OCI-LY1 (cell line): ENCODE data around the gene PCSK2.

ENCODE experiments used
- EZH2 ChIP-seq: fragments of 200-600 bp; sonication (generic), shearing (Covaris generic); IDR thresholded peaks from 2 replicates; pipeline ENCODE4 v1.8.0; 2017; ENCODE audit warnings: borderline replicate concordance, mixed run types, mild to moderate bottlenecking, antibody characterized with exemption, low read length, moderate library complexity, mixed read lengths
- TF ChIP-seq, protein P1 (sequence below): fragments of 200-600 bp; sonication (generic), shearing (Covaris generic); IDR thresholded peaks from 2 replicates; pipeline ENCODE4 v1.5.1; 2017; ENCODE audit warnings: mild to moderate bottlenecking, antibody characterized with exemption, low read length, moderate library complexity, mixed read lengths

DNA sequence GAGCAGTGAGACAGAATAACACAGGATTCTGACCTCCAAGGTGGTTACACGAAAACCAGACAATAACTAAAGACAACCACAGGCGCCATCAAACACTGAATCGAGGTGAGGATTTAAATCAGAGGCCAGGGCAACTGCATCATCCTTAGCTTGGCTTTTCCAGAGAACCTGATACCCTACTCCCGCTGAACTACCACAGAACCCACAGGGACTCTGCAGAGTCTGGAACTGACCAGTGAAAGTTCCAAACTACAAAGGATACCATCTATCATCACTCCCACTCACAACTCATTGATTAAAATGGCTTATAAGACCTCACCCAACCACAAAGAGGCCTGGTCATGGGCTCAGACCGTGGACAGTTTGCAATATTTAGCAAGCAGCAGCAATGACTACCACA is 219.3 kb downstream of the PCSK2 start:
- TF ChIP-seq, protein P1, sequence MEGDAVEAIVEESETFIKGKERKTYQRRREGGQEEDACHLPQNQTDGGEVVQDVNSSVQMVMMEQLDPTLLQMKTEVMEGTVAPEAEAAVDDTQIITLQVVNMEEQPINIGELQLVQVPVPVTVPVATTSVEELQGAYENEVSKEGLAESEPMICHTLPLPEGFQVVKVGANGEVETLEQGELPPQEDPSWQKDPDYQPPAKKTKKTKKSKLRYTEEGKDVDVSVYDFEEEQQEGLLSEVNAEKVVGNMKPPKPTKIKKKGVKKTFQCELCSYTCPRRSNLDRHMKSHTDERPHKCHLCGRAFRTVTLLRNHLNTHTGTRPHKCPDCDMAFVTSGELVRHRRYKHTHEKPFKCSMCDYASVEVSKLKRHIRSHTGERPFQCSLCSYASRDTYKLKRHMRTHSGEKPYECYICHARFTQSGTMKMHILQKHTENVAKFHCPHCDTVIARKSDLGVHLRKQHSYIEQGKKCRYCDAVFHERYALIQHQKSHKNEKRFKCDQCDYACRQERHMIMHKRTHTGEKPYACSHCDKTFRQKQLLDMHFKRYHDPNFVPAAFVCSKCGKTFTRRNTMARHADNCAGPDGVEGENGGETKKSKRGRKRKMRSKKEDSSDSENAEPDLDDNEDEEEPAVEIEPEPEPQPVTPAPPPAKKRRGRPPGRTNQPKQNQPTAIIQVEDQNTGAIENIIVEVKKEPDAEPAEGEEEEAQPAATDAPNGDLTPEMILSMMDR, result no peak
- no peak for TF ChIP-seq EZH2
